Brain microvascular endothelial cell (primary cell): ENCODE measurements around the gene CNPY1.

Experiments
- DNase-seq: peaks from one replicate; pipeline ENCODE4 v3.0.0-alpha.2; 2020
- H3K27ac ChIP-seq: fragments of 250-450 bp; sonication (Bioruptor Pico); 2 replicates; pipeline ENCODE4 v1.5.1; 2020; ENCODE audit warnings: mild to moderate bottlenecking, moderate library complexity
- H3K27me3 ChIP-seq: fragments of 250-450 bp; sonication (Bioruptor Pico); replicated peaks from 2 replicates; pipeline ENCODE4 v1.5.1; 2020; ENCODE audit warnings: mild to moderate bottlenecking
- H3K36me3 ChIP-seq: fragments of 250-450 bp; sonication (Bioruptor Pico); replicated peaks from 2 replicates; pipeline ENCODE4 v1.5.1; 2020; ENCODE audit warnings: mild to moderate bottlenecking
- H3K4me3 ChIP-seq: 2 replicates; pipeline ENCODE4 v1.5.1; 2011; ENCODE audit warnings: low read depth, mild to moderate bottlenecking, control low read depth, low read length, moderate library complexity
- CTCF ChIP-seq: IDR thresholded peaks from 2 replicates; pipeline ENCODE4 v1.5.1; 2011; ENCODE audit warnings: low read depth, mild to moderate bottlenecking, moderate library complexity, low read length, control low read depth, inconsistent platforms; ENCODE audit errors: missing control alignments
- in situ Hi-C: cut with HindIII; loops from 2 replicates; pipeline ENCODE4 v1.10.0; 2017; ENCODE audit warnings: low sequenced_read_pairs, low pct_ligation_motif_present

CNPY1 gene

GRCh38 chr7:155581107-155581830, 34.9 kb upstream of the CNPY1 start:
- Histone ChIP-seq H3K36me3 (no peaks in the 10 kb centered on the region), H3K4me3 (no peak overlapping the region)
- in situ Hi-C loops = no loop called here

GRCh38 chr7:155580367-155580766, 34.0 kb upstream of the CNPY1 start:
- H3K4me3 ChIP-seq = no peak overlapping the region
- DNase-seq = no peak
- H3K27me3 ChIP-seq = peaks cover 2% of the 10 kb centered on the region
- in situ Hi-C loops = no loop called here
- no peak overlapping the region for H3K27ac ChIP-seq
- no peak for TF ChIP-seq CTCF
- no peaks in the 10 kb centered on the region for H3K36me3 ChIP-seq

More at GRCh38 chr7:155581107-155581830, 34.9 kb upstream of the CNPY1 start:
- Histone ChIP-seq H3K27me3 (peaks cover 2% of the 10 kb centered on the region), H3K27ac (no peak overlapping the region)
- no peak for TF ChIP-seq CTCF
- DNase-seq = no peak

- Histone ChIP-seq H3K36me3 (no peaks in the 10 kb centered on the region), H3K4me3 (no peak overlapping the region), H3K27me3 (peaks cover 2% of the 10 kb centered on the region), H3K27ac (no peak overlapping the region)
- DNase-seq = no peak
- in situ Hi-C loops = no loop called here
- TF ChIP-seq CTCF = no peak
Measured at GRCh38 chr7:155579565-155579964, 33.2 kb upstream of the CNPY1 start.

GRCh38 chr7:155578016-155578415, 31.7 kb upstream of the CNPY1 start:
- no peak for TF ChIP-seq CTCF
- Histone ChIP-seq H3K27ac (no peak overlapping the region), H3K27me3 (no peaks in the 10 kb centered on the region), H3K4me3 (no peak overlapping the region), H3K36me3 (no peaks in the 10 kb centered on the region)
- DNase-seq = no peak
- in situ Hi-C loops = no loop called here

- no peak overlapping the region for H3K4me3 ChIP-seq
- DNase-seq = no peak
- no peak for TF ChIP-seq CTCF
- H3K27me3 ChIP-seq = no peaks in the 10 kb centered on the region
- in situ Hi-C loops = no loop called here
- H3K36me3 ChIP-seq = no peaks in the 10 kb centered on the region
- H3K27ac ChIP-seq = no peak overlapping the region
Measured at GRCh38 chr7:155577509-155577905, 31.1 kb upstream of the CNPY1 start.
